Hematopoietic multipotent progenitor cell treated with erythropoietin and hydrocortisone succinate and interleukin-3 and kit ligand, for 15 days (in vitro differentiated cells): ENCODE results near the gene UBE4A.

Experiments used
- DNase-seq: peaks from one replicate; pipeline ENCODE4 v3.0.0-alpha.2; 2015; ENCODE audit warnings: low spot score

Gene UBE4A

DNA sequence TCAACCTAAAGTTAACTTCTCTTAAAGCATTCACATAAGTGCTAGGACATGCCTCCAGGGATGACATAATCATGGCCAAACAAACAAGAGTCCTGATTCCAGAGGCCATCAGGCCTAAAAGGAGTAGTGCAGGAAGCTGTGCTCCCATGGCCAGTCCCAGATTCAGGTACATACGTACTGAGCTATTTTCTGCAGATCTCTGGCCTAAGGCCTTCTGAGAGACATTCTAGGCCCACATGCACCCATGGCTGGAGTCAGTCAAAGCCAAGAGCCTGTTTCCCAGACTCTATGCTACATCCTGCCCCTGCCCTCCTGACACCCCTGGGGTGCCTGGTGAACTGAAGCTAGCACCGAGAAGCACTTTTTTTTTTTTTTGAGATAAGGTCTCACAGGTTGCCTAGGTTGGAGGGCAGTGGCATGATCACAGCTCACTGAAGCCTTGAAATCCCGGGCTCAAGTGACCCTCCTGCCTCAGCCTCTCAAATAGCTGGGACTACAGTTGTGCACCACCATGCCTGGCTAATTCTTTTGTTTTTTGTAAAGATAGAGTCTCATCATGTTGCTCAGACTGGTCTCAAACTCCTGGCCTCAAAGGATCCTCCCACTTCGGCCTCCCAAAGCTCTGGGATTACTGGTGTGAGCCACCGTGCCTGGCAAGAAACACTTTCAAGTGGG lies 17.4 kb upstream of the UBE4A start:
- DNase-seq = no peak

DNA sequence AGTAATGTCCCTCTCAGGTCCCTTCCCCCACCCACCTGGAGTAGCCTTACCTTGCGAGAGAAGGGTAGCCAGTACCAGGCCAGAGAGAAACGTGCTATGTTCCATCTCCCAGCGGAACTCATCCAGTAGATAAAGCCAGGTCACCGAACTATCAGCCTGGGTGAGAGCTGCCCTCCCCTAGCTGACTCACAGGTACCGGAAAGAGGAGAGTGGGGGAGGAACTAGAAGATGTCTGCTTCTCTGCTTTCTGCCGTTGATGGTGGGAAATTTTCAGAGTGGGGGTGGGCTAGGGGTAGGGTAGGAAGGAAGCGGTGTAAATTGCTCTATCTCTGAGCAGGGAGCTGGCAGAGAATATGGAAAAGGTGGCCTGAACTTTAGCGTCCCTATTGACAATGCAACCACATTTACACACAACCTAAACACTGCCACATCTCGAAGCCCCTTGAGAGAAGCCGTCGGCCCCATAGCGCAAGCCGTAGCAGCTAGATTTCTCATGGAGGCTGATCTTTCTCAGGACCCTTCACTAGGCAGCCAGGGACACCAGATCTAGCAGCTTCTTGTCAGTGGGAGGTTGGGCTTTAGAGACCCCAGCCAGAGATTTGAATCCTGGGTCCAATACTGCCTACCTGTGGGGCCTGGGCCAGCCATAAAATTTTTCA lies 16.8 kb upstream of the UBE4A start, which contains the start of gene CD3D:
TSS of gene CD3D (minus strand) at position 203 of the 659 bp plus-strand sequence. CDS start at position 105, 98 bp downstream.
- DNase-seq = no peak

DNA sequence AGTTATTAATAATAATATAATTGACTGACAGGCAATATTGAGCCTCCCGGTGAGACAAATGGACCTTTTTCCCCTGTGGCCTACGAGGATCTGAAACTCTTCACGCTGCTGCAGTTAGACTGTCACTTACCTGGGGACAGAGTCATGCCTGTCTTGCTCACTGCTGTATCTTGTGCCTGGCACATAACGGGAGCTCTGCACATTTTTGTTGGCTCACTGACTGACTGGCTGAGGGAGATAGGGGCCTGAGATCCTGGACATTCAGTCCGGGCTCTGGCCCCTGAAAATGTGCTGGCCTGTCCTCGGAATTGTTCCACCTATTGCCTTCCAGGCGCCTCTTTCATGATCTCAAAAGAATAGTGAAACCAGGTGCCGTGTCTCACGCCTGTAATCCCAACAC lies 16.2 kb upstream of the UBE4A start:
- DNase-seq = no peak

DNA sequence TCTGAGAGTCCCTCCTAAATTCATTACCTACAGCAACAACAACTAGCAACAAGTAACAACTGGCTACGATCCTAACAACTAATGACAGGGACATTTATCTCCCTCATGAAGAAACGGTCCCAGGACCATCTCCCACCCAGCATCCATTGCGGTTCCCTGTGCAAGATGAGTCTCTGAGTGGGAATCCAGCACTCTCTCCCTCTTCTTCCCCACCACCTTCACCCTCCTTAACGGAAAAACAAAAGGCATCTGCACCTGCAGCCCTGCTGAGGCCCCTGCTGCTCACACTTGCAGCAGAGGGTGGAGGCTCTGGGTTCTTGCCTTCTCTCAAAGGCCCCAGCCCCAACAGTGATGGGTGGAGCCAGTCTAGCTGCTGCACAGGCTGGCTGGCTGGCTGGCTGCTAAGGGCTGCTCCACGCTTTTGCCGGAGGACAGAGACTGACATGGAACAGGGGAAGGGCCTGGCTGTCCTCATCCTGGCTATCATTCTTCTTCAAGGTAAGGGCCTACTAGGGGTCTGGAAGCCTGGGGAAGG lies 15.4 kb upstream of the UBE4A start, which contains the start of gene CD3G:
TSS of gene CD3G (plus strand) at position 364 of the 535 bp plus-strand sequence. CDS start at position 444, 80 bp downstream.
- DNase-seq = no peak

DNA sequence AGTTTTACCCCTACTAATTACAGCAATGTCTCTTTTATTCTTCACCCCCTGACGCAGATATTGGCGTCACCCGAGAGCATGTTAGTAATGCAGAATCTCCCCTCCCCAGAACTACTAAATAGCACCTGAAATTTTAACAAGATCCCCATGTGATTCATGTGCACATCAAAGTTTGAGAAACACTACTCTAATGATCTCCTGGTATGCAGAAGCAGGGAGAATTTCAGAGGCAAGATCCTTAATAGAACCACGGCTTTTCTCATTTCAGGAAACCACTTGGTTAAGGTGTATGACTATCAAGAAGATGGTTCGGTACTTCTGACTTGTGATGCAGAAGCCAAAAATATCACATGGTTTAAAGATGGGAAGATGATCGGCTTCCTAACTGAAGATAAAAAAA lies 9.9 kb upstream of the UBE4A start:
- DNase-seq = no peak

DNA sequence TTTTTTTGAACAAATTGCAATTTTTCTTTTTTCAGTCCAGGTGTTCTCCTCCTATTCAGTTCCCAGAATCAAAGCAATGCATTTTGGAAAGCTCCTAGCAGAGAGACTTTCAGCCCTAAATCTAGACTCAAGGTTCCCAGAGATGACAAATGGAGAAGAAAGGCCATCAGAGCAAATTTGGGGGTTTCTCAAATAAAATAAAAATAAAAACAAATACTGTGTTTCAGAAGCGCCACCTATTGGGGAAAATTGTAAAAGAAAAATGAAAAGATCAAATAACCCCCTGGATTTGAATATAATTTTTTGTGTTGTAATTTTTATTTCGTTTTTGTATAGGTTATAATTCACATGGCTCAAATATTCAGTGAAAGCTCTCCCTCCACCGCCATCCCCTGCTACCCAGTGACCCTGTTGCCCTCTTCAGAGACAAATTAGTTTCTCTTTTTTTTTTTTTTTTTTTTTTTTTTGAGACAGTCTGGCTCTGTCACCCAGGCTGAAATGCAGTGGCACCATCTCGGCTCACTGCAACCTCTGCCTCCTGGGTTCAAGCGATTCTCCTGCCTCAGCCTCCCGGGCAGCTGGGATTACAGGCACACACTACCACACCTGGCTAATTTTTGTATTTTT lies 6.2 kb upstream of the UBE4A start:
- DNase-seq = peak; percentile 36

DNA sequence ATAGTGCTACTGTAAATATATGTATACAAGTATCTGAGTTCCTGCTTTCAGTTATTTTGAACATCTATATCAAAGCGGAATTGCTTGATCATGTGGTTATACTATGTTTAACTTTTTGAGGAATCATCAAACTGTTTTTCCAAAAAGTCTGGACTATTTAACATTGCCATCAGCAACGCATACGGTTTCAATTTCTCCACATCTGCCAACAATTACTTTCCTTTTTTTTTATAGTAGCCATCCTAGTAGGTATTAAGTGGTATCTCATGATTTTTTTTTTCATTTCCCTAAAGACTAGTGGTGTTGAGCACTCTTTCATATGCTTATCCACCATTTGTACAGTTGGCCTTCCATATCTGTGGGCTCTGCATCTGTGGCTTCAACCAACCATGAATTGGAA lies 1.3 kb upstream of the UBE4A start:
- no peak for DNase-seq

DNA sequence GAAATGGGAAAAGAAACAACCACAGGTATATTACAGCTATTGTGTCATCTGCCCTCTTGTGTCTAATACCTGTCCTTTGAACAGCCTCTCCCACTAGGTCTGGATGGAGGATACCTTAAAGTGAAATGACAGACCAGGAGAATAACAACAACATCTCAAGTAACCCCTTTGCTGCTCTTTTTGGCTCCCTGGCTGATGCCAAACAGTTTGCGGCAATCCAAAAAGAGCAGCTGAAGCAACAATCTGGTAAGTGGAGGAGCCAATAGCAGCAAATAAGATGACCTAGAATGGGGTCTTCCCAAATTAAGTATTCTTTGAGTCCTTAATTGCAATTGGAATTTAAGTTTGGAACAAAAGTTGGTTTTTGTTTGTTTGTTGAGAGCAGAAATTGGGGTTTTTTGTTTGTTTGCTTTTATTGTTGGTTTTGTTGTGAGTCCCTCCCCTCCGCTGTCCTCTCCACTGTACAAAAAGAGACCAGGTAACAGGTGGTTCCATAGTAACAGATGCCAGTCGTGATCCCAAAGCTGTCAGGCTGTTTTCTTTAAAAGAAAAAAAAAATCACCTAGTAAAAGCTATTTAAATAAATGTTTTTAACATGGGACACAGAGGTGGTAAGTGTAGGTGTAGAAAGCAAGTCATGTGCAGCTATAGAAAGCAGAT lies 5.7 kb downstream of the UBE4A start:
- DNase-seq = no peak

DNA sequence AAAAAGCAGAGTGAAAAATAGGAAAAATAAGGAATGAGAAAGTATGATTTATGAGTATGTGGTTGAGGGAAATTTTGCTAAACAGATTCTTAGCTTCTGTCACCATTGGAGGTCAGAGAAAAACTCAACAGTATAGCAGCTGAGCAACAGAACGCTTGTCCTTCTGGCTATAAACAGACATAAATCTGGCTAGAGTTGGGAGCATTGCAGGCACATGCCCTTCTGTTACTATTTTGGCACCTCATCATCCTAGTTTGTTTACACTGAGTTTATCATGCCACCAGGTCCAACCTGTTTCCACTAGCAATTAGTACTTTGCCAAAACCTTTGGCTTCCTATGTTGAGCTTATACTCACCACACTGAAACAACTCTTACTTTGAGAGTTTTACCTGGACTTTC lies 6.9 kb downstream of the UBE4A start:
- no peak for DNase-seq

DNA sequence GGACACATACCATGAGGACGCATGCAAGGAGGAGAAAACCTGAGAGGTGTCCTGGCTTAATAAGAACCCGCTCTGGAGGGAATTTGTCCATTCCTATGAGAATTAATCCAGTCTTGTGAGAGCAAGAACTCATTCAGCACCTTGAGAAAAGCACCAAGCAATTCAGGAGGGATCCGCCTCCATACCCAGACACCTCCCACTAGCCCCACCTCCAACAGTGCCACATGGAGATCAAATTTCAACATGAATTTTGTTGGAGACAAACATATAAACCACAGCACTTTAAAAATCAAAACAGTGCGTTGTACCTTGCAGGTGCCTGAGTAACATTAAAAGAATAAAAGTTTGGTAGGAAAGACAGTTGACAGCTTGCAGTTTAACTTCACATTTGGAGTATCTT lies 11.4 kb downstream of the UBE4A start:
- no peak for DNase-seq

DNA sequence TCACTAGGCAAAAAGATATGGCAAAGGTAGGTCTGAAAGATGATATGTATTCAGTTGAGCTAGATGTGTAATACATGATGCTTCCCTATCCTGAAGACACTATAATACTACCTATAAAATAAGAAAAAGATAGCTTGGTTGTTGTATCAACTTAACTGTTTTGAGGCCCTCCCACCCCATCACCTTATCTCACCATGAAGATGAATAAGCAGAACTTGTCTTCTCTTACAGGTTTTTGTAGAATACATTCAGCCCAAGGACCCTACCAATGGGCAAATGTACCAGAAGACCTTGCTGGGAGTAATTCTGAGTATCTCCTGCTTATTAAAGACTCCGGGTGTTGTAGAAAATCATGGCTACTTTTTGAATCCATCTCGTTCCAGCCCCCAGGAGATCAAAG lies 13.9 kb downstream of the UBE4A start:
- no peak for DNase-seq

DNA sequence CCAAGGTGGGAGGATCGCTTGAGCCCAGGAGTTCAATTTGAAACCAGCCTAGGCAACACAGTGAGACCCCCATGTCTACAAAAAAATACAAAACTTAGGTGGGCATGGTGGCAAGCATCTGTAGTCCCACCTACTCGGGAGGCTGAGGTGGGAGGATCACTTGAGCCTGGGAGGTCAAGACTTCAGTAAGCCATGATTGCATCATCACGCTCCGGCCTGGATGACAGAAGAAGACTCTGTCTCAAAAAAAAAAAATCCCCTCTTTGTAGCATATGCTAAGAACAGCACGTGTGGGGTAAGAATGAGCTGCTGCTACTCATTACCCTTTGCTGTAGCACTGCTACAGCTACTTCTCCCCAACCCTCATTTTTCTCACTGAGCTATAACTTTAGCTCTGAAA lies 14.5 kb downstream of the UBE4A start:
- DNase-seq = no peak

DNA sequence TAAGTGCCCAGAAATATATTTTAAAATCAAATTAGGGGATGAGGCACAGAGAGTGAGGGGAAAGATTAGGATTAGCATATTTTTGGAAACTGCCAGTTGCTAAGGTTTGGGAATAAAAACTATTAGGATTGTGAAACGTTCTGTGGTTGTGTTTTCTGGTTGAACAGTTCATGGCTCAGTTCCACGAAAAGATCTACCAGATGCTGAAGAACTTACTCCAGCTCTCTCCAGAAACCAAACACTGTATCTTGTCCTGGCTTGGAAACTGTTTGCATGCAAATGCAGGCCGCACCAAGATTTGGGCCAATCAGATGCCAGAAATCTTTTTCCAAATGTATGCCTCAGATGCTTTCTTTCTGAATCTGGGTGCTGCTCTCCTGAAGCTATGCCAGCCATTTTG lies 15.3 kb downstream of the UBE4A start:
- DNase-seq = no peak

DNA sequence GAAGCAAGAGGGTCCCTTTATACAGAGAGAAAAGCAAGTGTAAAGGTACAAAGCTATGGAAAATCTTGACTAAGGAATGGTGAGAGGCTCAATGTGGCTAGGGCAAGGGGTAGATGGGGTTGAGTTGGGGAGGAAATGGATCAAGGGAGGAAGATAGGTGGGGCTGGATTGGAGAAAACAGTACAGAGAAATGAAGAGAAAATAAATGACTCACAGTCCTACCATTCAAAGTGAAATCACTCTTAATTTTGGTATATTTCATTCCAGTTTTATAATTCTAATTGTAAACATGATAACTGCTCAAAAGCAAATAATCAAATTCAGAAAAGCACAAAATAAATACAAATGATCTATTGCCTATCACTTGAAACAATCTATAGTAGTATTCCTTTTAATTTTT lies 16.6 kb downstream of the UBE4A start:
- DNase-seq = no peak

DNA sequence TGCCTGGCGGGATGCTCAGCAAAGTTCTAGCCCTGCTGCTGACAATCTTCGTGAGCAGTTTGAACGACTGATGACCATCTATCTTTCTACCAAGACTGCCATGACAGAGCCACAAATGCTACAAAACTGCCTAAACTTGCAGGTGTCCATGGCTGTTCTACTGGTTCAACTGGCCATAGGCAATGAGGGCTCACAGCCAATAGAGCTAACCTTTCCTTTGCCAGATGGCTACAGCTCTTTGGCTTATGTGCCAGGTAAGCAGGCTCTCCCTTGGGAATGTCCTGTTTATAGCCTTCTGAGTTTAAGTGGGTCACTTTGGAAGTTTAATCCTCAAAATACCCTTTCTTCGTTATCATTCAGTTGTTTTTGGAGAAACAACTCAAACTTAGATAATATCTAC lies 20.1 kb downstream of the UBE4A start:
- no peak for DNase-seq

DNA sequence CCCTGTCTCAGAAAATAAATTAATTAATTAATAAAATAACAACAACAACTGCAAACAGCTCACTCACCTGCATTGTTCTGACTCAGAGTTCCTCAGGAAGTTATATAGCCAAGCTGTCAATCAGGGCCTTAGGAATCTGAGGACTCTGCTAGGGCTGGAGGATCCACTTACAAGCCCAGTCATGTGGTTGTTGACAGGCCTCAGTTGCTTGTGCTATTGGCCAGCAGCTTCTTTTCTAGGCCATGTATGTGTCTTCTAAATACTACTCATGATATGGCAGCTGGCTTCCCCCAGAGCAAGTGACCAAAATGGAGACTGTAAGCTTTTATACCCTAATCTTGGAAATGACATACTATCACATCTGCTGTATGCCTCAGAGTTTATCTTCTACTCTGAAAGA lies 21.2 kb downstream of the UBE4A start:
- DNase-seq = no peak

DNA sequence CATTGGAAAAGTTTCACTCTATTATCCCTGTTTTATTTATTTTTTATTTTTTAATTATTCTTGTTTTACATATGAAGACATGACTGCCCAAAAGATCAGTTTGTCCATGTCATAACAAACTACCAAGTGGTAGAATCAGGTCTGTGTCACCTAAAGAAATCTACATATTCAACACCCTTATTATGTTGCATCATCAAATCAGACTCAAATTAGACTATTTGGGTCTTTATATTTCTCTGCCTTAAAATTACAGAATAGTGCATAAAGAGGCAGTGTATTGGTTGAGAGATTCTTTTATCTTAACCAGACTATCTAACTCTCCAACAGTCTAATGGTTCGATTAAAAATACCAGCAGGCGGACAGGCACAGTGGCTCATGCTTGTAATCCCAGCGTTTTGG lies 23.6 kb downstream of the UBE4A start:
- DNase-seq = no peak

DNA sequence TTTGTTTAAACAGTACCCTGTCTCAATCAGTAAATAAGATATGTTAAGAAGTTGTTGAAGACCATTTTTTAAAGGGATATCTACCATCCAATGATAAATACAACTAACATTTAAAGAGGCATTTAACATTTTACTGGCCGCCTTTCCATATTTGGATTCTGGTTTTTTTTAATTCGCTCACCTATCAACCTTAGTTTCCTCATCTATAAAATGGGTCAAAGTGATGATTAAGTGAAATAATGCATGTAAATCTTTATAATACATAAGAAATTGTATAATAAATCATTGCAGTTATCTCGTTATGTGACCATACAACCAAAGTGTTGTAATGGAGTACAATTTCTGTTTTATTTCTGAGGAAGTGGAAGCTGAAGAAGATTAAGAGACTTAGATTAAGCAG lies 24.3 kb downstream of the UBE4A start:
- no peak for DNase-seq

DNA sequence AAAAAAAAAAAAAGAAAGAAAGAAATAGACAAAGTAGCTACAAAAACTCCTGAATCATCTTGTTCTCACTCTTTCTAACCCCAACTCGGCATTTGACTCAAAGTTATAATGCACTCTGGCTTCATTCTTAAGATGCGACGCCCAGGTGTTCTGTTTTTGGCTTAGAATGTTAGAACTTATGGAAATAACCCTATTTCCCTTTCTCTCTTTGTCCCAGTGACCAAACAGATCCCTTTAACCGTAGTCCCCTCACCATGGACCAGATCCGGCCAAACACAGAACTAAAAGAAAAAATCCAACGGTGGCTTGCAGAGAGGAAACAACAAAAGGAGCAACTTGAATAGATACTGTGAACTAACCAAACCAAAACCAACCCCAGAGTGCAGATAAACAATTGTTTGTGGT lies 36.7 kb downstream of the UBE4A start:
- no peak for DNase-seq

DNA sequence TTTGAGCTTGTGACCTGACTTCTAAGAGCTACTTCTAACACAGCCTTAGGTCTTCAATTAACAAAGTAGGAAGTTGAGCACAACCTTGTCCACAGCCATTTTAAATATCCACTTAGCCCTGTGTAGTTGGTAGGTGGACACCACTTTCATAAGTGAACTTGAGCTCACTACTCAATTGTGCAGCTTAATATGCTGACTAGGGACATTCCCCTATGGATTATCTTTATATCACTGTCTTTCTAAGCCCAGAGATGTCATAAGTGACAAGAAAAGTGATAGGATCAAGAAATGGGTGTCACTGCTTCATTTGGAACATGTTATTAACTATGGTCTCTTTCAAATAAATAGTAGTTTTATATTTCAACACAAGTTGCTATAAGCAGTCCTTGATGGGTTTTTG lies 38.0 kb downstream of the UBE4A start:
- no peak for DNase-seq

DNA sequence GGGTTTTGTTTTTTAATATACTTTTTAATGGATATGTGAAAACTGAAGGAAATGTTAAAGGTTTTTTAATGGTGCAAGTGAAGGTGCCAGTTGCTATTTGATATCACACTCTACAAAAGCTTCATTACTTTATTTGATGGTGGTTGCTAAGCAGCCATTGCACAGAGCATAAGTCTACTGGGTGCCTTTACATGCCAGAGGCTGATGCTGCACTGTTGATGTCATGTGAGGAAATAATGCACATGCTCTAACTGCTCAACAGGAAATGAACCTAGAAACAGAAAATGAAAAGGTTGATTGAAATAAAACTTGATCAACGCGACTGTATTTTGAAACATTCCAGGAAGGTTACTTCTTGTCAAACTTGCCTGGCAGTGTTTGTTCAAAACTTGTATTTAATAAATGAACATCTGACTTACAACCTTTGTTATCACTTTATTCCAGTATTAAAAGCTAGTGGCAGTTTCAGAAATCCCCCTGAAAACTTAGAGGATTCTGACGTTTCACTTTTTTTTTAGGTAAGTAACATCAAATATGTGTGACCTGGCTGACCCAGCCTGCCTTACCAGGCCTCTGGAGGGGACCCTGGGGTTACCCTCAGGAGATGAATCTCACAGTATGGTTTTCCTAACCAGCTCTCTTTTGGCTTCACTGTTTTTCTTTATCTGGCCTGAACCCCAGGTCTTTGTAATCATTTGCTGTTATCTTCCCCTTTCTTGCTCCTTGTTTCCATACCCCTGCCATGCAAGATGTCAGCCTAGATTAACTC lies 39.6 kb downstream of the UBE4A start:
- DNase-seq = no peak
